RWPE2 (cell line): ENCODE data around the gene ARHGAP26.

Experiments used
- ATAC-seq: fragments of 200-7000 bp; cut with Tn5 transposase; 3 replicates; pipeline ENCODE4 v1.9.1; 2021; ENCODE audit warnings: low read depth
- DNase-seq: peaks from one replicate; pipeline ENCODE4 v3.0.0-alpha.2; 2020; ENCODE audit warnings: low spot score
- H3K27ac ChIP-seq: fragments of 450-650 bp; 2 replicates; pipeline ENCODE4 v1.5.1; 2017; ENCODE audit warnings: mild to moderate bottlenecking; ENCODE audit not compliant: poor library complexity, severe bottlenecking
- H3K27me3 ChIP-seq: fragments of 250-450 bp; sonication (Bioruptor Pico); 2 replicates; pipeline ENCODE4 v1.5.1; 2021; ENCODE audit warnings: mild to moderate bottlenecking, moderate library complexity; ENCODE audit not compliant: insufficient read depth, poor library complexity, severe bottlenecking
- H3K36me3 ChIP-seq: fragments of 250-450 bp; sonication (Bioruptor Pico); 2 replicates; pipeline ENCODE4 v1.5.1; 2020; ENCODE audit warnings: low read depth, mild to moderate bottlenecking, moderate library complexity
- H3K4me1 ChIP-seq: fragments of 250-450 bp; sonication (Bioruptor Pico); 2 replicates; pipeline ENCODE4 v1.5.1; 2021; ENCODE audit warnings: mild to moderate bottlenecking, moderate library complexity; ENCODE audit not compliant: insufficient read depth, poor library complexity, severe bottlenecking
- H3K4me3 ChIP-seq: fragments of 250-450 bp; sonication (Bioruptor Pico); 2 replicates; pipeline ENCODE4 v1.5.1; 2021; ENCODE audit warnings: mild to moderate bottlenecking, moderate library complexity; ENCODE audit not compliant: severe bottlenecking
- H3K9me3 ChIP-seq: fragments of 250-450 bp; sonication (Bioruptor Pico); 2 replicates; pipeline ENCODE4 v1.5.1; 2021; ENCODE audit warnings: mild to moderate bottlenecking, moderate library complexity; ENCODE audit not compliant: severe bottlenecking
- TF ChIP-seq, protein P1 (sequence below): fragments of 450-650 bp; IDR thresholded peaks from one replicate; pipeline ENCODE4 v1.5.1; 2017; ENCODE audit warnings: mild to moderate bottlenecking, moderate library complexity; ENCODE audit not compliant: poor library complexity, severe bottlenecking

The ARHGAP26 gene

DNA sequence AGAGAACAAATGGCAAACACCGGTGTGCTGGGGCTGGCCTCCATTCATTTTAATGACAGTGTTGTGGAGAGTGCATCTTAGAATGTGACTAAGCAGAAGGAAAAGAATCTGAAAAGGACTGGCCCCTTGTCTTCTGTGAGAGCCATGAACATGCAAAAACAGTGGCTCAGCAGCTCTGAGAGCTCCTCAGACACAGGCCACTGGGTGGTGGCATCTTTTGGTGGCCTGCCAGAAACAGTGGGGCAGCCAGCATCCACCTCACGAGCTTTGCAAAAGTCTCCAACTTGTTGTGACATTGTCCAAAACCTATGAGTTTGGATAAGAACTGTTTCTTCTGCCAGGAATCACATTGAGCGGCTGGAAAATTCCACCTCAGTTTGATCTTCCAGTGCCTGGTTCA lies 399.9 kb downstream of the ARHGAP26 start:
- H3K36me3 ChIP-seq = no peaks in the 10 kb centered on the region
- DNase-seq (no peak), ATAC-seq (no peak)
- H3K27ac ChIP-seq = no peak overlapping the region
- H3K9me3 ChIP-seq = no peaks in the 10 kb centered on the region
- H3K27me3 ChIP-seq = no peaks in the 10 kb centered on the region
- TF ChIP-seq, protein P1, sequence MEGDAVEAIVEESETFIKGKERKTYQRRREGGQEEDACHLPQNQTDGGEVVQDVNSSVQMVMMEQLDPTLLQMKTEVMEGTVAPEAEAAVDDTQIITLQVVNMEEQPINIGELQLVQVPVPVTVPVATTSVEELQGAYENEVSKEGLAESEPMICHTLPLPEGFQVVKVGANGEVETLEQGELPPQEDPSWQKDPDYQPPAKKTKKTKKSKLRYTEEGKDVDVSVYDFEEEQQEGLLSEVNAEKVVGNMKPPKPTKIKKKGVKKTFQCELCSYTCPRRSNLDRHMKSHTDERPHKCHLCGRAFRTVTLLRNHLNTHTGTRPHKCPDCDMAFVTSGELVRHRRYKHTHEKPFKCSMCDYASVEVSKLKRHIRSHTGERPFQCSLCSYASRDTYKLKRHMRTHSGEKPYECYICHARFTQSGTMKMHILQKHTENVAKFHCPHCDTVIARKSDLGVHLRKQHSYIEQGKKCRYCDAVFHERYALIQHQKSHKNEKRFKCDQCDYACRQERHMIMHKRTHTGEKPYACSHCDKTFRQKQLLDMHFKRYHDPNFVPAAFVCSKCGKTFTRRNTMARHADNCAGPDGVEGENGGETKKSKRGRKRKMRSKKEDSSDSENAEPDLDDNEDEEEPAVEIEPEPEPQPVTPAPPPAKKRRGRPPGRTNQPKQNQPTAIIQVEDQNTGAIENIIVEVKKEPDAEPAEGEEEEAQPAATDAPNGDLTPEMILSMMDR = no peak
- no peak overlapping the region for H3K4me3 ChIP-seq
- no peaks in the 10 kb centered on the region for H3K4me1 ChIP-seq

DNA sequence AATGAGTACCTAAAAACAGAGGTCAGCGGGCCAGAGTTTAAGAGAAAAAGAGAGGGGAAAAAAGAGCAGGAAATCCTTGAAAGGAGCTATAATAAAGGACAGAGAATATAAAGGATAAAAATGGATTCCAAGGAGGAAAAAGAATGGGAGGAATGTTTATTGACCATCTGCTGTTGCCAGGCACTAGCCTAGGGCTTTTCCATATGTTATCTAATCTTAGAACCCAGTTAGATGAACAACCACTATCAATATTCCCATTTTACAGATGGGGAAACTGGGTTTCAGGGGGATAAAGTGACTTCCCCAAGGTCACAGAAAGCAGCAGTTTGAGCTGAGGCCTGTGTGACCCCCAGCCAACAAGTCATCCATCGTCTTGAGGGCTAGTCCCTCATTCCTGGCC lies 400.8 kb downstream of the ARHGAP26 start:
- no peak for ATAC-seq
- Histone ChIP-seq H3K4me1 (no peaks in the 10 kb centered on the region), H3K36me3 (no peaks in the 10 kb centered on the region), H3K27me3 (no peaks in the 10 kb centered on the region), H3K27ac (no peak overlapping the region), H3K4me3 (no peak overlapping the region), H3K9me3 (no peaks in the 10 kb centered on the region)
- DNase-seq = no peak
- TF ChIP-seq, protein P1 = no peak

DNA sequence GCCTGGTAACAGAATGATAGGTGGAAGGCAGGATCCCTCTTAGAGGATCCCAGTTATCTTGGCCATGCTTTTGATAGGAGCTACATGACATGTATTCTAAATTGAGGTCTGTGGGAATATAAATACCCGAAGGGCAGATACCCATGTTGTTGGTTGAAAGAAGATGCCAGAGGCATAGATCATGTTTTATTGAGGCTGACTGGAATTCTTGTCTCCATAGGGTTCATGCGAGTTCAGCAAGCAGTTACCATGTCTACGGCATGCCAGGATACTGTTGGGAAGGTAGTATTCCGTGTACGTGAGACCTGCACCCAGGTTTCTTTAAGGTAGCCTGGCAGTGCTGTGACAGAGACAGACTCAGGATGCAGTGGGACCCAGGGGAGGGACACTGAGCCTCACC lies 402.6 kb downstream of the ARHGAP26 start:
- no peaks in the 10 kb centered on the region for H3K36me3 ChIP-seq
- H3K27ac ChIP-seq = no peak overlapping the region
- ATAC-seq = no peak
- no peak overlapping the region for H3K4me3 ChIP-seq
- peaks cover 12% of the 10 kb centered on the region for H3K4me1 ChIP-seq
- no peaks in the 10 kb centered on the region for H3K27me3 ChIP-seq
- no peaks in the 10 kb centered on the region for H3K9me3 ChIP-seq
- no peak for DNase-seq
- TF ChIP-seq, protein P1 = no peak

DNA sequence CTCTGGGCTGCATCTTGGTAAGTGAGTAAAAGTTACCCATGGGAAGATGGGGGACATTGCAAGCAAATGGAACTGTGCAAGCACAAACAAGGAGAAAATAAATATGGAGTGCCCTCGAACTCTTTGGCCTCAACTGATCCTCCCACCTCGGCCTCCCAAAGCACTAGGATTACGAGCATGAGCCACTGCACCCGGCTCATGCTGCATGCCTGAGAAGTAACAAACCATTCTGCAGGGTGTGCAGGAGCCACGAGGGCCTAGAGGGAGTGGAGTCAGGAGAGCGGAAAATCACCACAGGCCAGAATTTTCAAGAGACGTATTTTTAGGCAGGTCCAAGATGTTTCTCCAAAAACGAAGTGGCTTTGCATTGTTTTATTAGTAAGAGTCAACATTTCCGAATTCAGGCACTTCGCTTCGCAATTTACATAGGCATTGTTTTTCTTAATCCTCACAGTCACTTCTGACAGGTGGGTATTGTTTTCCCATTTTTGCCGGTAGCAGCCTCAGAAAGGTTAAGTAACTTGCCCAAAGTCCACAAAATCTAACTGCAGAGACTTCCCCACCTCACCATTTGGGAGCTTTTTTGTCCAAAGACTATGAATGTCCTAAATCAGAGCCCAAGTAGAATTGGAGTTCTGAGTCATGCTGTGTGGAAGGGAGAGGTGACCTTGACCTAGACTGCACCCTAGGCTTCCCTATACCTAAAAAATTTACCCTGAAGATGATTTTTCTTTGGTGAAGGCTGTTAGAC lies 403.1 kb downstream of the ARHGAP26 start:
- Histone ChIP-seq H3K27ac (no peak overlapping the region), H3K27me3 (no peaks in the 10 kb centered on the region), H3K4me3 (no peak overlapping the region), H3K4me1 (peaks cover 17% of the 10 kb centered on the region), H3K9me3 (no peaks in the 10 kb centered on the region), H3K36me3 (no peaks in the 10 kb centered on the region)
- ATAC-seq = no peak
- no peak for DNase-seq
- TF ChIP-seq, protein P1 = no peak

DNA sequence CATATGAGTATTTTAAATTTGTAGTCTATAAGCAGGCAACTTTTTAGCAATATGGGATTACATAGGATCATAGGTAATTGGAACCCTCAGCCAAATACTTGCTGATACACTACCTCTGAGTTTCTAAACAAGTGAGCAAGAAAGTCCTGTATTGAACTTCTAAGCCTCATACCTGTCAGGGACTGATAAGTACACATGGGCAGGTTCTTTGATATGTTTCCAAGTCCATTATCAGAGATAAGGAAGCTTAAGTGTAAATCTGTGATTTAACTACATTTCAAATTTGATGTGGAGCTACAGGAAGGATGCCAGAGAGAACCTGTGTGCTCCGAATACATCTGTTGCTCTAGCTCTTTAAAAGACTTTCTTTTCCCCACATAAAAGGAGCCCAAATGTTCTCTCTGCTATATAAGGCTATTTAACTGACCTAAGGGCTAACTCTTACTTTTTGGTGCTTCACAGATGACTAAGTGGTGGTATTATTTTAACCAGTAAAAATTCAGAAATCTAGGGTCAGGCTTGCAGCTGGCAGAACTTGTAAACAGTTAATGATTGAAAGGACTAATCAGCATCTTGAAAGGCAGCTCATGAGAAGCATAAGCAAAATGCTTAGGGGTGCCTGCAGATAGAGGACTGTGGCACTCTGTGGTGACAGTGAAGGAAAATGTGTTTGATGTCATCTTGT lies 404.7 kb downstream of the ARHGAP26 start:
- no peak overlapping the region for H3K27ac ChIP-seq
- no peaks in the 10 kb centered on the region for H3K9me3 ChIP-seq
- H3K27me3 ChIP-seq = no peaks in the 10 kb centered on the region
- H3K4me1 ChIP-seq = peaks cover 19% of the 10 kb centered on the region
- DNase-seq = no peak
- no peak overlapping the region for H3K4me3 ChIP-seq
- TF ChIP-seq, protein P1 = no peak
- H3K36me3 ChIP-seq = no peaks in the 10 kb centered on the region
- ATAC-seq = no peak
